ENCODE results near the gene RBM45. TPM values are rescaled to one million over a fixed set of nuclear protein-coding genes. Genes with fewer than 3 reads are reported as not detected.
A peak's percentile ranks its signal among the peaks of the same experiment; 100 is the strongest.

RBM45 gene
- total RNA-seq, 3 donors from 2014 or later: 13.4 to 18.3 (median 14.5) TPM

- Histone ChIP-seq H3K9me3 (no peaks in the 10 kb centered on the region), H3K4me1 (ENCODE audit: low read depth) (peaks cover 2% of the 10 kb centered on the region), H3K4me3 (no peak overlapping the region), H3K36me3 (ENCODE audit: low read depth) (no peaks in the 10 kb centered on the region)
- DNase-seq (no peak), ATAC-seq (no peak)
- intact Hi-C loops (cut with DNase I, micrococcal nuclease): no loop called here
- TF ChIP-seq CTCF (IDR thresholded peaks at IDR 0.05): no peak
Measured at GRCh38 chr2:178093471-178093870, 18.8 kb upstream of the RBM45 start.

GRCh38 chr2:178101321-178102079, 10.7 kb upstream of the RBM45 start:
- H3K9me3 ChIP-seq: no peaks in the 10 kb centered on the region
- DNase-seq (no peak), ATAC-seq (no peak)
- no peaks in the 10 kb centered on the region for H3K36me3 ChIP-seq (ENCODE audit: low read depth)
- no peaks in the 10 kb centered on the region for H3K4me1 ChIP-seq (ENCODE audit: low read depth)
- intact Hi-C loops (cut with DNase I, micrococcal nuclease): no loop called here
- H3K4me3 ChIP-seq: no peak overlapping the region
- no peak for TF ChIP-seq CTCF (IDR thresholded peaks at IDR 0.05)

DNA sequence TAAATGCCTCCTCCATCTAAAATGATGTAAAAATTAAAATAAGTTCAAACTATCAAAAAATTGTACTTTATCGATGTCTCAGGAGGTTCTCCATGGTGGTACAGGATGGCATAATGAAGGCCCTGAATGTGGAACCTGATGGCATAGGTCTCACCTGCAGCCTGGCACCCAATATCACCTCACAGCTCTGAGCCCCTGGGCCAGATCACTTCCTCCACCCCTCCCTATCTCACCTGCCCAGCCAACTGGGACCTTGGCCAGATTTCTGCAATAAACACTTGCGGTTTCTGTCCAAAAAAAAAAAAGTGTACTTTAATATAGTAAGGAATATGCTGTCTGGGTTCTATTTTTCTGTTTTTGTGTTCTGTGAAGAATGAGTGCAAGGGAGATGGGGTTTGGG, 6.7 kb upstream of the RBM45 start:
- peak in 2 of 3 donors; percentile 17 to 47 for DNase-seq
- Histone ChIP-seq H3K4me1 (ENCODE audit: low read depth) (no peaks in the 10 kb centered on the region), H3K36me3 (ENCODE audit: low read depth) (no peaks in the 10 kb centered on the region), H3K9me3 (no peaks in the 10 kb centered on the region), H3K4me3 (no peak overlapping the region)
- TF ChIP-seq CTCF (IDR thresholded peaks at IDR 0.05): no peak
- peak; percentile 48 for ATAC-seq
- intact Hi-C loops (cut with DNase I, micrococcal nuclease): no loop called here

DNA sequence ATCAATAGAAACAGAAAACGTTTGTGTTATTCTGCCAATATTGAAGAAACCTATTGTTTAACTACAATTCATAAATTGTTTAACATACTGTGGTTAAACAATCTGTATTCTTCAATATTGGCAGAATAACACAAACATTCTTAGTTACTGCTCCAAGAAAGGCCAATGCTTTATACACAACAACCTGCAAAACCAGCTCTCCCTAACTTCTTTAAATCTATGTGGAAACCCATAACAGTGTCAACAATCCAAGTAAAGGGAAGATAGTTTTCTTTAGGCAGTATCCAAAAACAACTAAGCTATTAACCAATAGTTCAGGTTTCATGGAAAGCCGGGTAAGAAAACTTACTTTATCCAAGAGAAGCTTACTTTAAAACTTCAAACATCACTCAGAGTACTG, 6.2 kb upstream of the RBM45 start:
- intact Hi-C loops (cut with DNase I, micrococcal nuclease): no loop called here
- DNase-seq: no peak
- ATAC-seq: no peak
- H3K4me1 ChIP-seq (ENCODE audit: low read depth): no peaks in the 10 kb centered on the region
- no peak for TF ChIP-seq CTCF (IDR thresholded peaks at IDR 0.05)
- no peaks in the 10 kb centered on the region for H3K9me3 ChIP-seq
- no peak overlapping the region for H3K4me3 ChIP-seq
- no peaks in the 10 kb centered on the region for H3K36me3 ChIP-seq (ENCODE audit: low read depth)

DNA sequence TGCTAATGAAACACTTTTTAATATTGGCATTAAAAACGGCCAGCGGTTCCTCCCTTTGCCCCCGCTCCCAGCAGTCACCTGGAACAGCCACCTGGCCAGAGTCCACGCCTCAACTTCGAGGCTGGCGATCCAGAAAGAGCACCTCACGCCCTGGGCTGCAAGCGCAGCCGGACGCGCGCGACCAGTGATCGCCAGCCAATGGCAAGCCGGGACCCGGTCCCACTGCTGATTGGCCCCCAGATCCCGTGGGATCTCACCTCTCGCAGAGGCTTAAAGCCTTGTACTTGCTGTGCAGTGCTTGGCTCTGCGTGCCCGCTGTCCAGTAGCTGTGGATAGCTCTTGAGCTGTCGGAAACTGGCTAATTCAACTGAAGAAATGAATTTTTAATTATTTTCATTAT, 4.1 kb upstream of the RBM45 start:
- no peak for DNase-seq
- Histone ChIP-seq H3K4me1 (ENCODE audit: low read depth) (peaks cover 4% of the 10 kb centered on the region), H3K9me3 (no peaks in the 10 kb centered on the region), H3K36me3 (ENCODE audit: low read depth) (no peaks in the 10 kb centered on the region), H3K4me3 (no peak overlapping the region)
- no peak for ATAC-seq
- TF ChIP-seq CTCF (IDR thresholded peaks at IDR 0.05): no peak
- intact Hi-C loops (cut with DNase I, micrococcal nuclease): no loop called here
